ENCODE results near the gene ZNF142.

DNA sequence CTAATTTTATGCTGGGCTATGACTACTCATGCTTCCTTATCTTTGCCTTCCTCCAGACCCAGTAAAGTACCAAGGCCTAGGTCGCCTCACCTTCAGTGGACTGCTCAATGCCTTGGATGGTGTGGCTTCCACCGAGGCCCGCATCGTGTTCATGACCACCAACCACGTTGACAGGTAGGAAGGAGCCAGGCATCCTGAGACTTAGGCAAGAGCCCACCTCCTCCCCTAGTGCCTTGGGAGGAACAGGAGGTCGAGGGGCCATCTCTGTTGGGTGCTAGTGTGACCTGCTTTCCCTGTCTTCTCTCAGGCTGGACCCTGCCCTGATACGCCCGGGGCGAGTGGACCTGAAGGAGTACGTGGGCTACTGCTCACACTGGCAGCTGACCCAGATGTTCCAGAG, 3.4 kb upstream of the ZNF142 start:
- no peak for TF ChIP-seq POLR2A (IDR thresholded peaks at IDR 0.05)
- TF ChIP-seq, protein P1, sequence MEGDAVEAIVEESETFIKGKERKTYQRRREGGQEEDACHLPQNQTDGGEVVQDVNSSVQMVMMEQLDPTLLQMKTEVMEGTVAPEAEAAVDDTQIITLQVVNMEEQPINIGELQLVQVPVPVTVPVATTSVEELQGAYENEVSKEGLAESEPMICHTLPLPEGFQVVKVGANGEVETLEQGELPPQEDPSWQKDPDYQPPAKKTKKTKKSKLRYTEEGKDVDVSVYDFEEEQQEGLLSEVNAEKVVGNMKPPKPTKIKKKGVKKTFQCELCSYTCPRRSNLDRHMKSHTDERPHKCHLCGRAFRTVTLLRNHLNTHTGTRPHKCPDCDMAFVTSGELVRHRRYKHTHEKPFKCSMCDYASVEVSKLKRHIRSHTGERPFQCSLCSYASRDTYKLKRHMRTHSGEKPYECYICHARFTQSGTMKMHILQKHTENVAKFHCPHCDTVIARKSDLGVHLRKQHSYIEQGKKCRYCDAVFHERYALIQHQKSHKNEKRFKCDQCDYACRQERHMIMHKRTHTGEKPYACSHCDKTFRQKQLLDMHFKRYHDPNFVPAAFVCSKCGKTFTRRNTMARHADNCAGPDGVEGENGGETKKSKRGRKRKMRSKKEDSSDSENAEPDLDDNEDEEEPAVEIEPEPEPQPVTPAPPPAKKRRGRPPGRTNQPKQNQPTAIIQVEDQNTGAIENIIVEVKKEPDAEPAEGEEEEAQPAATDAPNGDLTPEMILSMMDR (IDR thresholded peaks at IDR 0.05) = no peak
